Head of caudate nucleus (tissue), 42 donors: Measurements from ENCODE around the gene GULP1.

Experiments used
- DNase-seq, 42 donors: peaks; one replicate each; pipeline versions ENCODE4 v3.0.0 to v3.0.0-alpha.2; 2020 to 2021; ENCODE audit warnings: mixed read lengths in 7 of 42
- intact Hi-C: fragments of 100-400 bp; cut with DNase I; formaldehyde crosslinking; loops from one replicate; pipeline ENCODE4 v1.15.0; 2022

Gene GULP1

DNA sequence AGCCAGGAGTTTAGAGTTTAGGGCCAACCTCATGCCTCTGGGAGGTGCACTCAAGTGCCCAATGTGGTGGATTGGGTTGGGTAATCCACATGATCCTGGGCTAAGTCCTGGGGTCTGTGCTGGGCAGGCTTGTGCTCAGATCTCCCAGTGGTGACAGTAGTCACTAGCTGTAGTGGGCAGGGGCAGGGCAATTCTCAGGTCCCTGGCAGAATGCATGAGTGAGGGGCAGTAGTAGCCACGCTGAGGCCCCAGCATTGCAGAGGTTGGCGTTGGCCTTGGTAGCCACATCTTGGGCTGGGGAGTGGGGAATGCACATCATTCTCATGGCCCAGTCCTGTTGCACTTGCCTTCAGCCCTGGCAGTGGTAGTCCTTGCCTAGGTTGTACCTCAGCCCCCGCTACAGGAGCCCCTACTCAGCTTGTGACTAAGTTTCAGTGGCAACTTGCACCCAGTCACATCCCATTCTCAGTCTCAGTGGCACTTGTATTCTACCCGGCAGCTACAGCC is 269.9 kb downstream of the GULP1 start:
- DNase-seq: no peak
- intact Hi-C loops: no loop called here

GRCh38 chr2:188569431-188570165 is 277.9 kb downstream of the GULP1 start:
- intact Hi-C loops: no loop called here
- DNase-seq: no peak

- no peak for DNase-seq
- intact Hi-C loops: no loop called here
Observed at GRCh38 chr2:188570370-188570769, 278.7 kb downstream of the GULP1 start.

- no peak for DNase-seq
- intact Hi-C loops: no loop called here
Observed at GRCh38 chr2:188571543-188572303, 280.0 kb downstream of the GULP1 start.

DNA sequence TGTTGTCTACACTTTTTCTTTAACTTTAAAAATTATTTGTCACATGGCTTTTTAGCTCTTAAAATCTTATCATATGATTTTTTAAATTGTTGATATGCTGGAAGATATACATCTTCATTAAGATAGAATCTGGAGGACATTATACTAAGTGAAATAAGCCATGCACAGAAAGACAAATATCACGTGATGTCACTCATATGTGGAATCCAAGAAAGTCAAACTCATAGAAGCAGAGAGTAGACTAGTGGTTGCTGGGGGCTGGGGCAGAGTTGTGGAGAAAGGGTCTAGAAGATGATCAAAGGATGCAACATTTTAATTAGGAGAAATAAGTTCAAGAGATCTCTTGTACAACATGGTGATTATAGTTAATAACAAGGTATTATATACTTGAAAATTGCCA is 280.9 kb downstream of the GULP1 start:
- no peak for DNase-seq
- intact Hi-C loops: no loop called here

- intact Hi-C loops: no loop called here
- no peak for DNase-seq
Observed at GRCh38 chr2:188573453-188573852, 281.8 kb downstream of the GULP1 start.

DNA sequence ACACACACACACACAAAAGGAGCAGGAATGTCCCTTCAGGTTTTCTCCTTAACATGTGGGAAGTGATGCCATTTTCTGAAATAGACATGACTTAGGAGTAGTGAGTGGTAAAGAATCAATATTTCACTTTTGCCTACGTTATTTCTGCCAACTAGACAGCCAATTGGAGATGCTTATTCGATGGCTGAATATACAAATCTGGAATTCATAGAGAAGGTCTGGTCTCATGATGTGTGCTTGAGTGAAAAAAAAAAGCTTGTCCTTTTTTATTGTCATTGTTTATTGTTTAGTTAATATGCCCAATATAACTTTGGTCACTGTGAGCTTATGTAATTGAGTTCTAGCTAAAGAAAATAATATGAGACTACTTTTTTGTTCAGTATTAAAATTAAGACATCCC is 284.3 kb downstream of the GULP1 start:
- intact Hi-C loops: no loop called here
- no peak for DNase-seq

GRCh38 chr2:188576651-188577050 is 285.0 kb downstream of the GULP1 start:
- intact Hi-C loops: no loop called here
- no peak for DNase-seq

GRCh38 chr2:188577231-188577630 is 285.6 kb downstream of the GULP1 start:
- intact Hi-C loops: no loop called here
- DNase-seq: no peak

GRCh38 chr2:188580738-188581137 is 289.1 kb downstream of the GULP1 start:
- DNase-seq: no peak
- intact Hi-C loops: no loop called here

DNA sequence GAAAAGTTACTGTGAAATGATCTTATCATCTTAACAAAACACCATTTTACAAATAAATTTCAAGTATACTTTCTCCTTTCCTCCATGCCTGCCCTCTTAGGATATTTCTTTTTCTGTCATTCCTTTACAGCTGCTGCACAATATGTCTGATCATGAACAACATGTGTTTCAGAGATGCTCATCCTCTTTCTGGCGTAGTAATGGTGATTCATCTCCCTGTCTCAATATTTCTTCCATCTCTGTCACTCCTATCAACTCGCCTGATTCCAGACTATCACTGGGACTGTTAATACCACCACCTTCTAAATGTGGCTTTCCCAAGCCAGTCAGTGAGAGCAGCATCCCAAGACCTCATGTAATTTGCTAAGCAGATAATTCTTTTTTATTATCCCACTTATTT is 290.5 kb downstream of the GULP1 start:
- intact Hi-C loops: no loop called here
- DNase-seq: no peak

DNA sequence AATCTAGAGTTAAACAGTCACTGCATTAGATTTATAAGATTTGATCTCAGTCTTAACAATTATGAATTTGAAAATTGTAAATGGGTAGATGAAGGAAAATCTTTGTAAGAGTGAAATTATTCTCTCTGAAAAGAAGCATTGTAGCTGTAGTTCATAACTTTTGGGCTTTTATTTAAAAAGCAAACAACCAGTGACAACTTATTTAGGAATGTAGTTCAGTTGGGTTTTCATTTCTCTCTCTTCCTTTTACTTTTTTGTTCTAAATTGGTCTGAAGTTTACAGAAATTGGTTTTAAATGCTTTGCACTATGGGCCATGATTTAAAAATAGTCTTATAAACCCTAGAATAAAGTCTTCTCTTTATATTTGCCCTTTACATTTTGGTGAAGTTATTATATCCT is 296.6 kb downstream of the GULP1 start:
- intact Hi-C loops: no loop called here
- no peak for DNase-seq

- DNase-seq: no peak
- intact Hi-C loops: no loop called here
Observed at GRCh38 chr2:188596054-188596453, 304.4 kb downstream of the GULP1 start.

DNA sequence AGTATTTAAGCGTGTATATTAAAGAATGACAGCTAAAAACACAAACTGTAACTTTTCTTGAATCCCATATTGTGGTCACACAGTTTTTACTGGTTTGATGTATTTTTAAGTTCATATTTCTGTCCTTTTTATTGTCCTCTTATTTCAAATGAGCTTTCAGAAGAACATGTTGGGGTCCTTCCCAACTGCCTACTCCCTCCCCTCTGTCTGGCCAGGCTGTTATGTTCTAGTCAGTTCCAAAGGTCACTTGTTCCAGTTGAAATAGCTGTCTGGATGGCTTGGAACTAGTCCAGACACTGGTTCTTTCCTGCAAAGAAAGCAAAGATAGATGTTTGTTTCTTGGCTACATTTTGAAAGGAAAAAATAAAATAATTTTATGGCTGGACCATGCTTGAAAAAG is 306.9 kb downstream of the GULP1 start:
- no peak for DNase-seq
- intact Hi-C loops: no loop called here

- no peak for DNase-seq
Observed at GRCh38 chr2:188599140-188599539, 307.5 kb downstream of the GULP1 start.

GRCh38 chr2:188600536-188601210 is 309.0 kb downstream of the GULP1 start:
- no peak for DNase-seq
- intact Hi-C loops: no loop called here

More at GRCh38 chr2:188599140-188599539, 307.5 kb downstream of the GULP1 start:
- intact Hi-C loops: no loop called here

DNA sequence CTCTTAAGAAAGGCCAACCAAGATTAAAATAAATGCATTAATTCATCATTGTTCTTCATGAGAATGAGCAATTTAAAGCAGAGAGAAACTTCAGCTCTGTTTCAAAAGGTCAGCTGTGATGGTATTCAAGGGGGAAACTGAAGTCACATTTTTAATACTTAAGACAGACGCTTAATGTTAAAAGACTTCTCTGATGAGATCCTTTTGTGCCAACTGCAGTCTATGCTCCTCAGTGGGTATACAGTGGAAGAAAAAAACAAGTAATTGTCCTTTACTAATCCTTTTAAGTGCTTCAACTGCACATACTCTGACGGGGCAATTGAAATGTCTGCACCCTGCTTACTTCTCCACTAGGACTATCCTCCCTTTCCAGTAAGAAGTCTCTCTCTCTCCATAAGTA is 309.7 kb downstream of the GULP1 start:
- intact Hi-C loops: no loop called here
- DNase-seq: no peak

- intact Hi-C loops: no loop called here
Observed at GRCh38 chr2:188601927-188602326, 310.3 kb downstream of the GULP1 start.

DNA sequence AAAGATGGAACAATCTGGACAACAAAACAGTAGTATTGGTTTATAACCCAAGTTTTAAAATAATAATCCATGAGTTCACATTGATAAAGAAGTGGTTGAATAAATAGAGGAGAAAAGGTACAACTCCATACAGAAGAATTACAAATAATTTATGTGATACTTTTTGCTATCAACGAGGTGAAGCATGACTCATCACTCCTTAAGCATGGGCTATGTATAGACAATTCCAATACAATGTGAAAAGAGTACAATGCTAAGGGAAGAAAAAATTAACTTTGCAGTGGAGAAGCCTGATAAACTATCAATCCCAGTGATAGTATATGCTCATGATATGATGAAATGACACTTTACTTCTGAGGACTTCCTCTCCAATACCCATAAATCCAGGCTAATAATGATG is 312.9 kb downstream of the GULP1 start:
- intact Hi-C loops: no loop called here
- no peak for DNase-seq

More at GRCh38 chr2:188601927-188602326, 310.3 kb downstream of the GULP1 start:
- DNase-seq: no peak
